Mesenteric fat pad (tissue), 1 donor: Measurements from ENCODE around the gene CH25H. TPM values are rescaled to one million over a fixed set of nuclear protein-coding genes. Genes with fewer than 3 reads are reported as not detected.

Experiments
- DNase-seq: peaks from one replicate; pipeline ENCODE4 v3.0.0-alpha.2; 2020; ENCODE audit warnings: low spot score
- total RNA-seq: library from RNA; stranded (reverse); fragmentation: NEBNext Ultra II Directional; extraction: Animal tissue kit (Norgen Biotek cat#: 25700); gene quantifications from one replicate; pipeline ENCODE4 v1.2.1, GENCODE V29; 2021
- donor health status: DM: yes; HTN: yes; CAD: no.

The CH25H gene
- total RNA-seq, 1 donor from 2014 or later = 4.8 TPM

DNA sequence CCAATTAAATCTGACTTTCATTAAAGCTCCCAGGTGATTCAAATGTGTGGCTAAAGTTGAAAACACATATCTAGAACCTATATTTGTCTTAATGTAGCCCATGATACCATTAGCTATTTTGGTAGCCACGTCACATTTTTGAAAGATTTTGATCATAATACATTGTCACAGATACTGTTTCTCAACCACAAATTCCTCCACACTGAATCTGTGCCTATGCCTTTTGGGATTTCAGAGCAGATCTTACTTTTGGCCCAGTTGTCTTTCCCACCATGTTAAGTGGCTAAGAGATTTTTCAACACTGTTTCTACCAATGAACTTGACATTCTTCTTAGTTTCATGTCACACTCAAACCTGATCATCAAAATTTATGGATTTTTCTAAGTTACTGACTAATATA is 47.4 kb downstream of the CH25H start:
- DNase-seq = no peak

DNA sequence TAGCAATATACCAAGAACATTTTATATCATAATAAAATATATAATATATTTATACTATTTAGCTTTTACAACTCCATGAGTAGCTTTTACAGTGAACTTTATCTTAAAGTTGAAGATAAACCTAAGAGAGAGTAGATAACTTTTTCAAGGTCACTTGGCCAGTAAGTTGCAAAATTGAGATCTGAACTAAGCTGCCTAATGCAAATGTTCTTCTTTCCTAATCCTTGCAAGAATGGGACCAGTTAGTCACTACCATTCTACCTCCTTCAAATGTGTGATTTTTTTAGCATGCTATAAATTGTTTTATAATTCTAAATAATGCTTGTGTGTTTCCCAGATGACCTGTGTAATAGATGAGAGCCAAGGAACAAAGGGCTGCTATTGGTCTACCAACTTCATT is 47.8 kb downstream of the CH25H start:
- no peak for DNase-seq

DNA sequence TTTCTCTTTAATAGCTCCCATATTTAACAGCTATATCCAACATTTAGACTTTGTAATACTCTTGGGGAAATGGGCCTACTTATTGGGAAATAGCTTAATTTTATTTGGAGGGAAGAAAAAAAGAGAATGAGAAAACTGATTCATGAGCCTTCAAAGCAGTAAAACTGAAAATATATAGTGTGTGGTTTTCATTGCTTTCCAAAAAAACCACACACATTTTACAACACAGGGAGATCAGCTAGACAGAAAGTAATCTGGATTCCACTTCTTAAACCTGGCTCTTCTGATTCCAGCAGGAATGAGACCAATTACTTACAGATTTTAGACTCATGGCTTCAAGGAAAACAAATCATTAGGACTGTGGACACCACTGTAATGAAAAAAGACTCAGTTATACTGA is 48.7 kb downstream of the CH25H start:
- no peak for DNase-seq

DNA sequence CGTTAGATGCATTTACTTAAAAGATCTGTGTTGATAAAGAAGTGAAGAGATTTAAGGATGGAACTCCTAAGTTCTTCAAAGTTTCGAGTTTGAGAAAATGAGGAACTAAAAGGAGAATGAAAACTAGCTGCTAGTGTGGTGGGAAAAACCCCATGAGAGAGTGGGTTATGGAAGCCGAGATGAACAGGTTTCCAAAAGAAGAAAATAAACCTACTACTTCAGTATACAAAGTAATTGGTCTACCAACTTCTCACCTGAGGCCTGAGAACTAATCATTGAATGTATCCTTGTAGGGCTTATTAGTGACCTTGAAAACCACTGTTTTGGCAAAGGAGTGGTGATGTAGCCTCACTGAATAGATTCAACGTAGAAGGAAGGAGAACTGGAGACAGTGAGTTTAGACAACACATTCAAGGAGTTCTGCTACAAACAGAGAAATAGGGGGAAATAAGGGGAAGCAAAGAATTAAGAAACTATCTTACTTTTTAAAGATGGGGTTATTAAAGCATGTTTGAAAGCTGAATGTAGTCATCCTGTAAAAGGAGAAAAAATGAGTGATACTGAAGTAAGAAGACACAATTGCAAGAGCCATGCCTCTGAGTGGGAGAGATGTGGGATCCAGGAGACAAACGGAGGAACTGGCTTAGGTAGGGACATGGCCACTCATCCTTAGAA is 50.8 kb downstream of the CH25H start:
- DNase-seq = no peak

Other genes starting within 250 kb of the CH25H start
- gene FAS, start 216.5 kb downstream of the CH25H start, total RNA-seq = 10.4 TPM
- gene LIPA, start 44.5 kb upstream of the CH25H start, total RNA-seq = 210 TPM
- gene IFIT2, start 94.7 kb upstream of the CH25H start, total RNA-seq = 3.8 TPM
- 24.2 TPM for gene IFIT3, start 120.7 kb upstream of the CH25H start, total RNA-seq
- not detected for gene IFIT1B, start 170.7 kb upstream of the CH25H start, total RNA-seq
- gene IFIT1, start 185.3 kb upstream of the CH25H start, total RNA-seq = 14.5 TPM
- 18.3 TPM for gene IFIT5, start 207.3 kb upstream of the CH25H start, total RNA-seq